SK-N-SH (cell line): ENCODE measurements around the gene SWI5. TPM values are rescaled to one million over a fixed set of nuclear protein-coding genes. Genes with fewer than 3 reads are reported as not detected.

Source experiments
- CTCF ChIA-PET: fragments of 300-600, 350-600 bp; formaldehyde crosslinking; extraction: SDS; loops from one replicate; lab custom pipeline; 2021; lab: Yijun Ruan, JAX
- POLR2A ChIA-PET: fragments of 350-600 bp; sonication (Branson Sonifier 250); formaldehyde crosslinking; extraction: SDS; loops from one replicate; lab custom pipeline; 2020; ENCODE audit warnings: antibody characterized with exemption, inconsistent platforms; lab: Yijun Ruan, JAX
- DNase-seq: peaks from one replicate; pipeline ENCODE4 v3.0.0; 2012
- H2AFZ ChIP-seq: fragments of 200-600 bp; sonication (generic); 2 replicates; pipeline ENCODE4 v1.8.1; 2016; ENCODE audit warnings: antibody characterized with exemption, mild to moderate bottlenecking, low read depth
- H3F3A ChIP-seq: fragments of 200-600 bp; sonication (generic); replicated peaks from 2 replicates; pipeline ENCODE3; 2016; ENCODE audit warnings: antibody characterized with exemption, mild to moderate bottlenecking; ENCODE audit not compliant: insufficient read depth
- H3K27ac ChIP-seq, 2 experiments: fragments of 200-500 bp in 1 of 2; fragments of 200-600 bp in 1 of 2; sonication (Bioruptor generic) in 1 of 2; sonication (generic), shearing (Covaris generic) in 1 of 2; 2 replicates each; pipeline versions ENCODE4 v1.5.1 to v1.6.1; 2014 to 2016; ENCODE audit warnings: low read depth in 2 of 2, inconsistent platforms in 1 of 2, low read length in 1 of 2, mild to moderate bottlenecking in 1 of 2, mixed read lengths in 1 of 2
- H3K27me3 ChIP-seq: fragments of 200-600 bp; sonication (generic), shearing (Covaris generic); 2 replicates; pipeline ENCODE4 v1.6.1; 2016; ENCODE audit warnings: mixed run types; ENCODE audit not compliant: insufficient read depth
- H3K36me3 ChIP-seq, 2 experiments: fragments of 200-500 bp in 1 of 2; fragments of 200-600 bp in 1 of 2; sonication (Bioruptor generic) in 1 of 2; sonication (generic) in 1 of 2; replicated peaks in 1 of 2; 2 replicates each; pipeline versions ENCODE3 to v1.5.1; 2014 to 2016; ENCODE audit warnings: low read length in 1 of 2, mild to moderate bottlenecking in 1 of 2; ENCODE audit not compliant: insufficient read depth in 2 of 2, control insufficient read depth in 1 of 2
- H3K4me1 ChIP-seq, 2 experiments: fragments of 200-500 bp in 1 of 2; fragments of 200-600 bp in 1 of 2; sonication (Bioruptor generic) in 1 of 2; sonication (generic), shearing (Covaris generic) in 1 of 2; 2 replicates each; pipeline versions ENCODE4 v1.5.1 to v1.6.1; 2014 to 2016; ENCODE audit warnings: low read depth in 1 of 2, low read length in 1 of 2, mixed run types in 1 of 2; ENCODE audit not compliant: insufficient read depth in 2 of 2, control insufficient read depth in 1 of 2
- H3K4me2 ChIP-seq: fragments of 200-600 bp; sonication (generic), shearing (Covaris generic); 2 replicates; pipeline ENCODE4 v1.6.1; 2017; ENCODE audit warnings: mixed run types
- H3K4me3 ChIP-seq, 2 experiments: fragments of 200-500 bp in 1 of 2; fragments of 200-600 bp in 1 of 2; sonication (Bioruptor generic) in 1 of 2; sonication (generic), shearing (Covaris generic) in 1 of 2; 2 replicates each; pipeline versions ENCODE4 v1.5.1 to v1.8.1; 2014 to 2016; ENCODE audit warnings: low read depth in 2 of 2, inconsistent platforms in 1 of 2, low read length in 1 of 2, mild to moderate bottlenecking in 1 of 2, mixed read lengths in 1 of 2, moderate library complexity in 1 of 2
- H3K79me2 ChIP-seq: fragments of 200-600 bp; sonication (generic); 2 replicates; pipeline ENCODE4 v1.8.1; 2017; ENCODE audit warnings: mild to moderate bottlenecking; ENCODE audit not compliant: insufficient read depth
- H3K9ac ChIP-seq: fragments of 200-600 bp; sonication (generic); 2 replicates; pipeline ENCODE4 v1.6.1; 2017; ENCODE audit warnings: mixed run types
- H3K9me2 ChIP-seq: fragments of 200-600 bp; sonication (generic); 2 replicates; pipeline ENCODE4 v1.6.1; 2017; ENCODE audit warnings: mixed run types
- H3K9me3 ChIP-seq: fragments of 200-600 bp; sonication (generic); 2 replicates; pipeline ENCODE4 v1.6.1; 2017; ENCODE audit warnings: mixed run types, mild to moderate bottlenecking, moderate library complexity
- H4K20me1 ChIP-seq: fragments of 200-600 bp; sonication (generic); 2 replicates; pipeline ENCODE4 v1.6.1; 2017; ENCODE audit warnings: mild to moderate bottlenecking, mixed run types; ENCODE audit not compliant: insufficient read depth
- ELF1 ChIP-seq: IDR thresholded peaks from 2 replicates; pipeline ENCODE4 v1.4.0; 2012
- FOSL2 ChIP-seq: IDR thresholded peaks from 2 replicates; pipeline ENCODE4 v1.4.0; 2012; ENCODE audit warnings: low read depth, mild to moderate bottlenecking, moderate library complexity, borderline replicate concordance
- GABPA ChIP-seq: IDR thresholded peaks from 2 replicates; pipeline ENCODE4 v1.4.0; 2012; ENCODE audit warnings: low read depth, mild to moderate bottlenecking
- GATA2 ChIP-seq: sonication (generic); formaldehyde crosslinking; IDR thresholded peaks from 2 replicates; pipeline ENCODE4 v1.5.0; 2020; ENCODE audit warnings: mild to moderate bottlenecking, missing genetic modification reagents
- IRF3 ChIP-seq: fragments of 150-350 bp; IDR thresholded peaks from 2 replicates; pipeline ENCODE4 v1.6.1; 2016; ENCODE audit warnings: mild to moderate bottlenecking, low read depth, low read length
- JUND ChIP-seq: IDR thresholded peaks from 2 replicates; pipeline ENCODE4 v1.4.0; 2012
- MAX ChIP-seq: IDR thresholded peaks from 2 replicates; pipeline ENCODE4 v1.4.0; 2012; ENCODE audit warnings: low read depth
- RFX5 ChIP-seq: IDR thresholded peaks from 2 replicates; pipeline ENCODE4 v1.6.1; 2012; ENCODE audit warnings: mild to moderate bottlenecking, improper control_type of control experiment, low read length
- SMC3 ChIP-seq: IDR thresholded peaks from 2 replicates; pipeline ENCODE4 v1.6.1; 2012; ENCODE audit warnings: low read depth, low read length, improper control_type of control experiment
- TCF12 ChIP-seq: IDR thresholded peaks from 2 replicates; pipeline ENCODE4 v1.4.0; 2012
- TEAD4 ChIP-seq: IDR thresholded peaks from 2 replicates; pipeline ENCODE4 v1.4.0; 2012; ENCODE audit warnings: mild to moderate bottlenecking, borderline replicate concordance; ENCODE audit not compliant: insufficient read depth
- WGBS: methylation state at CpG from one replicate; pipeline ENCODE4 v1.1.6; 2017; ENCODE audit warnings: low lambda C conversion rate; 5-methylcytosine and 5-hydroxymethylcytosine counted together
- polyA plus RNA-seq, 3 experiments: library from polyadenylated mRNA; depleted of rRNA; stranded (reverse); fragments of >200 nt; gene quantifications; 2 replicates each; pipeline ENCODE4 v1.2.3, GENCODE V29; 2012
- TF ChIP-seq, protein P1 (sequence below): IDR thresholded peaks from 2 replicates; pipeline ENCODE4; 2012

The SWI5 gene
- polyA plus RNA-seq, 1 of the 3 experiments (the other 2 are of a cell fraction), result 84.1 TPM

DNA sequence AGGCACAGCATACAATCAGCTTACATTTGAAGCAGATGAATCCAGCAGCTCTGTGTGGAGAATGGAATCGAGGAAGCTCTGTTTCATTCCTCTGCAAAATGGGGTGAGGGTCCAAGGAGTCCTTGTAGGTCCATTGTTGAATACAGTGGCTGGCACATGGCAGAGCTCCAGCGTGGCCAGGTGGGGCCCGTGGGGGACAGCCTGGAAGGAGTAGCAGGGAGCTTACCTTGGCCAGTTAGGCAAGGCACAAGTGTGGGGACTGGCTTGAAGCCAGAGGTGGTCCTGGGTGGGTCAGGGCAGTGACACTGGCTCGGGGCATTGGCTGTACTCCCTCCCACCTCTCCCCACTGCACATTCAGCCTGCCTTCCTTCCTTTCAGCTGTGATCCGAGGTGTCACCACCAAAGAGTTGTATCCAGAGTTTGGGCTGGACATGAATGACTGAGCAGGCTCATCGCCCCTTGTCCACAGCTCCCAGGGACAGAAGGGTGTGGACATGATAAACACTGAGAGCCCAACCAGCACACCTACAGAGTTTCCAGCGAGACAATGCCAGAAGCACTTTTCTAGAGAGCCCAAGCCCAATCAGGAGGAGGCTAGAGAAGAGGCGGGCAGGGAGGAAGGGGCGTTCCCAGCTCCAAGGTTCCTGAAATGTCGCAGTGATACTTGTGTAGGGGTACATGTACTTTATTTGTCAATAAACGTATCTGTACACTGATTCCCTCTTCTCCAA is 12.4 kb downstream of the SWI5 start:
- H3K4me3 ChIP-seq, result no peak overlapping the region
- ChIA-PET CTCF (interaction anchor here (1.0 kb wide), 1 partner anchor 53 kb away, joined by 4 read pairs; no protein-coding TSS in a partner anchor), POLR2A (interaction anchor here (0.5 kb wide), 1 partner anchor 25 kb away, joined by 3 read pairs; no protein-coding TSS in a partner anchor)
- no peak overlapping the region for H3K4me2 ChIP-seq
- WGBS, result 85% methylated on average over 10 of the region's 11 CpGs
- no peaks in the 10 kb centered on the region; the same call in 1 of the 2 replicates for H3K79me2 ChIP-seq
- H3K9me2 ChIP-seq, result no peaks in the 10 kb centered on the region
- H2AFZ ChIP-seq, result no peak overlapping the region
- no peaks in the 10 kb centered on the region for H3F3A ChIP-seq
- H3K4me1 ChIP-seq, result no peaks in the 10 kb centered on the region
- no peak for TF ChIP-seq FOSL2
- TF ChIP-seq GABPA, result no peak
- no peaks in the 10 kb centered on the region for H4K20me1 ChIP-seq
- H3K36me3 ChIP-seq, result no peaks in the 10 kb centered on the region
- no peak for DNase-seq
- H3K27ac ChIP-seq, result no peak overlapping the region
- H3K9me3 ChIP-seq, result no peaks in the 10 kb centered on the region
- no peaks in the 10 kb centered on the region for H3K27me3 ChIP-seq
- H3K9ac ChIP-seq, result no peak overlapping the region

DNA sequence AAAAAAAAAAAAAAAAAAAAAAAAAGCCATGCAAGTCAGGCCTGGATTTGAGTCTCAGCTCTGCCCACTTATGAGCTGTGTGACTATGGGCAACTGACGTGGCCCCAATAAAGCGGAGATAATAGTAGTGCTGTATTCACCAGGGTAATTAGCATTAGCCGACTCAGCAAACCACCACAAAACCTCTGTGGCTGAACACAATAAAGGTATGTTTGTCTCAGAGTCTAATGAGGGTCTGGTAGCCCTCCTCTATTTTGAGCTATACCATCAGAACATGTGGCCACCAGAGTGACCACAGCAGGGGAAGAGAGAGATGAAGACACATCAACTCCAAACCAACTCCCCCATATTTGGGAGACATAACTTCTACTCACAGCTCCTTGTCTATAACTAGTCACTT is 15.9 kb downstream of the SWI5 start:
- no peaks in the 10 kb centered on the region for H3K36me3 ChIP-seq
- H3K4me2 ChIP-seq, result no peak overlapping the region
- ChIA-PET CTCF (interaction anchor here (0.7 to 9.4 kb wide), 5 partner anchors 42 to 121 kb away, joined by 3 to 80 read pairs (median 3); no protein-coding TSS in a partner anchor), POLR2A (no interaction called here)
- H3K79me2 ChIP-seq, result no peaks in the 10 kb centered on the region
- no peak overlapping the region for H3K4me3 ChIP-seq
- no peak overlapping the region for H3K27ac ChIP-seq
- TF ChIP-seq, protein P1, sequence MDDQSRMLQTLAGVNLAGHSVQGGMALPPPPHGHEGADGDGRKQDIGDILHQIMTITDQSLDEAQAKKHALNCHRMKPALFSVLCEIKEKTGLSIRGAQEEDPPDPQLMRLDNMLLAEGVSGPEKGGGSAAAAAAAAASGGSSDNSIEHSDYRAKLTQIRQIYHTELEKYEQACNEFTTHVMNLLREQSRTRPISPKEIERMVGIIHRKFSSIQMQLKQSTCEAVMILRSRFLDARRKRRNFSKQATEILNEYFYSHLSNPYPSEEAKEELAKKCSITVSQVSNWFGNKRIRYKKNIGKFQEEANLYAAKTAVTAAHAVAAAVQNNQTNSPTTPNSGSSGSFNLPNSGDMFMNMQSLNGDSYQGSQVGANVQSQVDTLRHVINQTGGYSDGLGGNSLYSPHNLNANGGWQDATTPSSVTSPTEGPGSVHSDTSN, result no peak
- no peak for TF ChIP-seq JUND
- no peak for TF ChIP-seq GATA2 (CRISPR knock-in tag)
- TF ChIP-seq TEAD4, result no peak
- TF ChIP-seq RFX5, result no peak
- TF ChIP-seq SMC3, result no peak
- TF ChIP-seq GABPA, result no peak
- TF ChIP-seq IRF3, result no peak
- TF ChIP-seq TCF12, result no peak
- TF ChIP-seq MAX, result no peak
- no peak for TF ChIP-seq ELF1
- H3K4me1 ChIP-seq, result peaks cover 4 to 5% of the 10 kb centered on the region in 2 experiments; a peak in 2 of 4 replicates
- no peaks in the 10 kb centered on the region for H3K9me2 ChIP-seq
- H2AFZ ChIP-seq, result no peak overlapping the region
- no peaks in the 10 kb centered on the region for H3K27me3 ChIP-seq
- no peak for DNase-seq
- no peak overlapping the region for H3K9ac ChIP-seq
- 95% methylated on average over 3 of the region's 3 CpGs for WGBS
- H4K20me1 ChIP-seq, result no peaks in the 10 kb centered on the region
- no peaks in the 10 kb centered on the region for H3F3A ChIP-seq
- H3K9me3 ChIP-seq, result no peaks in the 10 kb centered on the region
